ENCODE measurements around the gene CD274. TPM values are rescaled to one million over a fixed set of nuclear protein-coding genes. Genes with fewer than 3 reads are reported as not detected.

Gene CD274
- total RNA-seq, 1 donor from 2014 or later: 16.5 TPM

- ATAC-seq: no peak
- Histone ChIP-seq H3K4me3 (peak overlapping the region; percentile 47), H3K4me1 (peaks cover 24% of the 10 kb centered on the region), H3K9me3 (no peaks in the 10 kb centered on the region), H3K36me3 (no peaks in the 10 kb centered on the region), H3K27me3 (ENCODE audit: low read depth) (no peaks in the 10 kb centered on the region), H3K27ac (peak overlapping the region; percentile 72)
- intact Hi-C loops (cut with DNase I): no loop called here
- DNase-seq: no peak
- TF ChIP-seq, protein P1, sequence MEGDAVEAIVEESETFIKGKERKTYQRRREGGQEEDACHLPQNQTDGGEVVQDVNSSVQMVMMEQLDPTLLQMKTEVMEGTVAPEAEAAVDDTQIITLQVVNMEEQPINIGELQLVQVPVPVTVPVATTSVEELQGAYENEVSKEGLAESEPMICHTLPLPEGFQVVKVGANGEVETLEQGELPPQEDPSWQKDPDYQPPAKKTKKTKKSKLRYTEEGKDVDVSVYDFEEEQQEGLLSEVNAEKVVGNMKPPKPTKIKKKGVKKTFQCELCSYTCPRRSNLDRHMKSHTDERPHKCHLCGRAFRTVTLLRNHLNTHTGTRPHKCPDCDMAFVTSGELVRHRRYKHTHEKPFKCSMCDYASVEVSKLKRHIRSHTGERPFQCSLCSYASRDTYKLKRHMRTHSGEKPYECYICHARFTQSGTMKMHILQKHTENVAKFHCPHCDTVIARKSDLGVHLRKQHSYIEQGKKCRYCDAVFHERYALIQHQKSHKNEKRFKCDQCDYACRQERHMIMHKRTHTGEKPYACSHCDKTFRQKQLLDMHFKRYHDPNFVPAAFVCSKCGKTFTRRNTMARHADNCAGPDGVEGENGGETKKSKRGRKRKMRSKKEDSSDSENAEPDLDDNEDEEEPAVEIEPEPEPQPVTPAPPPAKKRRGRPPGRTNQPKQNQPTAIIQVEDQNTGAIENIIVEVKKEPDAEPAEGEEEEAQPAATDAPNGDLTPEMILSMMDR (IDR thresholded peaks at IDR 0.05): no peak
Measured at GRCh38 chr9:5511476-5511875, 61.1 kb downstream of the CD274 start.

DNA sequence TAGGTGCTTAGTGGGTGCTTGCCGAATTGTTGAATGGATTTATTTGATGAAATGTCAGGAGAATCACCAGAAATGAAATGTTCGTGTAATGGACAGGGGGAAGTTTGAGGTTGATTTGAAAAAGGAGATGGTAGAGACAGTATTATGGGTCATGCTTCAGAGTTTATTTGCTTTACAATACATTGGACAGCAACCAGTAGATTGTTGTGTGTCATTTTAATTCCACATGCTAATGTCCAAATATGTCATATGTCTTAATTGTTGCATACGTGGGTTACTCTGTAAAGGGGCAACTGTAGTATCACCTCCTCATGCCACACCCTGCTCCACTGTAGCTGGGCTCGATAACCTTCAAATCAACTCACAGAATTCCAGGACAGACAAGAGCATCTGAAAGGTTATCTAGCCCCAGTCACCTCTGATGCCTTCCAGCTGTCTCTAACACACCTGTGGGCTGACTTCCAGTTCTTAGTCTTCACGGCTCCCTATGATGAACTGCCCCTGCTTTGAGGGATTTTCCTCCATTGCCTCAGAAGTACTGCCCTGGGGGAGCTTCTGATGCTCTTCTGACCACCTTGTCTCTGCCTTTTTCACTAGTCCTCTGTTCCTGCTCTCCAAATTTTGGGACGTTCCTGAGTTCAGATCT, 61.7 kb downstream of the CD274 start:
- H3K27ac ChIP-seq: no peak overlapping the region

DNA sequence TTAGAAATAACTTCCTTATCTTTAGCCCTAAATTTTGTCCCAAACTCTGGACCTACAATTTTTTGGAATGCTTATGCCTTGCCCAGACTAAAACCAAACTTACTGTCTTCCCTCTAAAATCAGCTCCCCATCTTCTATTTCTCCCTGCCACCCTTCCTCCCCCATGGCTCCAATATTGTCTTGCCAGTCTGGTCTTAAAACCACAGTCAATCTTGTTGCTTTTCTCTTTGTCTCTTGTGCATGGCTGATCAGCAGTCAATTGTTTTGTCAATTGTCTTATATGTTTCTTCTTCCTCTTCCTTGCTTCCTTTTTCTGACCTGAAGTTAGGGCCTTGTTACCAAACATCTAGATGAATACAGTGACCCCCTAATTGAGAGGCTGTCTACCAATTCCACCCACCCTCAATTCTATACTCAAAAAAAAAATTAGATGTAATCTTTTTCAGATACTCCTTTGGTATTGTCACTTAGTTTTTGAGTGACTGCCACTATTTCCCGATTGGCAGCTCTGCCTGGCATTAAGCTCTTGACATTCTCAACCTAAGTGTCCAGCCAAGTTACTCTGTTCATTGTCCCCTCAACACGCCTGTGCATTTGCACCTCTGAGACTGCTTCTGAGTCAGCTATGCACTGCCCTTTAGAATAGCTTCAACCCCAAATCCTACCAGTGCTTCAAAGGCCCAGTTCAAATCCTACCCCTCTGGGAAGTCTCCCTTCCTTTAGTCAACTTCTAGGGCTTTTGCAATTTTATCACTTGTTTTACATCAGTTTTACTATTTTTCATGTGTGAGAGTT, 62.5 kb downstream of the CD274 start:
- no peak for DNase-seq
- ATAC-seq: no peak
- TF ChIP-seq, protein P1 (IDR thresholded peaks at IDR 0.05): no peak
- Histone ChIP-seq H3K36me3 (no peaks in the 10 kb centered on the region), H3K9me3 (no peaks in the 10 kb centered on the region), H3K4me1 (peaks cover 24% of the 10 kb centered on the region), H3K4me3 (no peak overlapping the region), H3K27ac (peak overlapping the region; percentile 10), H3K27me3 (ENCODE audit: low read depth) (no peaks in the 10 kb centered on the region)
- intact Hi-C loops (cut with DNase I): no loop called here

More for the DNA sequence above, 61.7 kb downstream of the CD274 start:
- intact Hi-C loops (cut with DNase I): no loop called here
- no peak for DNase-seq
- peaks cover 24% of the 10 kb centered on the region for H3K4me1 ChIP-seq
- TF ChIP-seq, protein P1 (IDR thresholded peaks at IDR 0.05): no peak
- H3K9me3 ChIP-seq: no peaks in the 10 kb centered on the region
- no peaks in the 10 kb centered on the region for H3K36me3 ChIP-seq
- no peak for ATAC-seq
- peak overlapping the region; percentile 47 for H3K4me3 ChIP-seq
- H3K27me3 ChIP-seq (ENCODE audit: low read depth): no peaks in the 10 kb centered on the region

- H3K27ac ChIP-seq: no peak overlapping the region
- intact Hi-C loops (cut with DNase I): no loop called here
Measured at GRCh38 chr9:5513966-5514616, 63.7 kb downstream of the CD274 start.

GRCh38 chr9:5514617-5515260, 64.4 kb downstream of the CD274 start:
- no peak overlapping the region for H3K4me3 ChIP-seq
- H3K36me3 ChIP-seq: no peaks in the 10 kb centered on the region
- TF ChIP-seq, protein P1 (IDR thresholded peaks at IDR 0.05): no peak
- no peak overlapping the region for H3K27ac ChIP-seq
- no peaks in the 10 kb centered on the region for H3K9me3 ChIP-seq
- ATAC-seq (no peak), DNase-seq (no peak)
- intact Hi-C loops (cut with DNase I): no loop called here
- H3K4me1 ChIP-seq: peaks cover 16% of the 10 kb centered on the region
- H3K27me3 ChIP-seq (ENCODE audit: low read depth): no peaks in the 10 kb centered on the region

More at GRCh38 chr9:5513966-5514616, 63.7 kb downstream of the CD274 start:
- TF ChIP-seq, protein P1 (IDR thresholded peaks at IDR 0.05): no peak
- ATAC-seq (no peak), DNase-seq (no peak)
- no peaks in the 10 kb centered on the region for H3K27me3 ChIP-seq (ENCODE audit: low read depth)
- no peaks in the 10 kb centered on the region for H3K9me3 ChIP-seq
- no peak overlapping the region for H3K4me3 ChIP-seq
- H3K36me3 ChIP-seq: no peaks in the 10 kb centered on the region
- H3K4me1 ChIP-seq: peaks cover 23% of the 10 kb centered on the region
